Adrenal gland (tissue), 5 donors: ENCODE results near the gene RAG1.

ENCODE experiments used
- CTCF ChIP-seq, 6 experiments: fragments of 450-650 bp in 4 of 6; fragments of 200-600 bp in 2 of 6; sonication (generic) in 1 of 6; IDR thresholded peaks; 1 replicate in 5 of 6; 2 replicates in 1 of 6; pipeline versions ENCODE4 v1.5.1 to v1.8.0; 2016 to 2021; ENCODE audit warnings: antibody characterized with exemption in 6 of 6, mild to moderate bottlenecking in 2 of 6, moderate library complexity in 1 of 6
- POLR2A ChIP-seq, 2 donors: fragments of 450-650 bp; IDR thresholded peaks; one replicate each; pipeline ENCODE4 v1.6.1; 2017; ENCODE audit warnings: antibody characterized with exemption in 2 of 2, mild to moderate bottlenecking in 2 of 2, moderate library complexity in 1 of 2
- donor health status: DM: no; HTN: no; CAD: no.

GRCh38 chr11:36627471-36627870 is 59.7 kb downstream of the RAG1 start:
- TF ChIP-seq CTCF (IDR thresholded peaks at IDR 0.05): no peak
- no peak for TF ChIP-seq POLR2A (IDR thresholded peaks at IDR 0.05)
